ENCODE measurements around the gene SFRP2.

- no peak for TF ChIP-seq TAF1 (IDR thresholded peaks at IDR 0.05; ENCODE audit: borderline replicate concordance, low read depth, low read length)
- TF ChIP-seq, protein P1, sequence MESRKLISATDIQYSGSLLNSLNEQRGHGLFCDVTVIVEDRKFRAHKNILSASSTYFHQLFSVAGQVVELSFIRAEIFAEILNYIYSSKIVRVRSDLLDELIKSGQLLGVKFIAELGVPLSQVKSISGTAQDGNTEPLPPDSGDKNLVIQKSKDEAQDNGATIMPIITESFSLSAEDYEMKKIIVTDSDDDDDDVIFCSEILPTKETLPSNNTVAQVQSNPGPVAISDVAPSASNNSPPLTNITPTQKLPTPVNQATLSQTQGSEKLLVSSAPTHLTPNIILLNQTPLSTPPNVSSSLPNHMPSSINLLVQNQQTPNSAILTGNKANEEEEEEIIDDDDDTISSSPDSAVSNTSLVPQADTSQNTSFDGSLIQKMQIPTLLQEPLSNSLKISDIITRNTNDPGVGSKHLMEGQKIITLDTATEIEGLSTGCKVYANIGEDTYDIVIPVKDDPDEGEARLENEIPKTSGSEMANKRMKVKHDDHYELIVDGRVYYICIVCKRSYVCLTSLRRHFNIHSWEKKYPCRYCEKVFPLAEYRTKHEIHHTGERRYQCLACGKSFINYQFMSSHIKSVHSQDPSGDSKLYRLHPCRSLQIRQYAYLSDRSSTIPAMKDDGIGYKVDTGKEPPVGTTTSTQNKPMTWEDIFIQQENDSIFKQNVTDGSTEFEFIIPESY (IDR thresholded peaks at IDR 0.05): no peak
- TF ChIP-seq ZNF217 (IDR thresholded peaks at IDR 0.05): no peak
- no peak for TF ChIP-seq TCF7 (IDR thresholded peaks at IDR 0.05; ENCODE audit: borderline replicate concordance)
- TF ChIP-seq, protein P2, sequence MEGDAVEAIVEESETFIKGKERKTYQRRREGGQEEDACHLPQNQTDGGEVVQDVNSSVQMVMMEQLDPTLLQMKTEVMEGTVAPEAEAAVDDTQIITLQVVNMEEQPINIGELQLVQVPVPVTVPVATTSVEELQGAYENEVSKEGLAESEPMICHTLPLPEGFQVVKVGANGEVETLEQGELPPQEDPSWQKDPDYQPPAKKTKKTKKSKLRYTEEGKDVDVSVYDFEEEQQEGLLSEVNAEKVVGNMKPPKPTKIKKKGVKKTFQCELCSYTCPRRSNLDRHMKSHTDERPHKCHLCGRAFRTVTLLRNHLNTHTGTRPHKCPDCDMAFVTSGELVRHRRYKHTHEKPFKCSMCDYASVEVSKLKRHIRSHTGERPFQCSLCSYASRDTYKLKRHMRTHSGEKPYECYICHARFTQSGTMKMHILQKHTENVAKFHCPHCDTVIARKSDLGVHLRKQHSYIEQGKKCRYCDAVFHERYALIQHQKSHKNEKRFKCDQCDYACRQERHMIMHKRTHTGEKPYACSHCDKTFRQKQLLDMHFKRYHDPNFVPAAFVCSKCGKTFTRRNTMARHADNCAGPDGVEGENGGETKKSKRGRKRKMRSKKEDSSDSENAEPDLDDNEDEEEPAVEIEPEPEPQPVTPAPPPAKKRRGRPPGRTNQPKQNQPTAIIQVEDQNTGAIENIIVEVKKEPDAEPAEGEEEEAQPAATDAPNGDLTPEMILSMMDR (IDR thresholded peaks at IDR 0.05 in 2 of 3, conservative IDR thresholded peaks at IDR 0.05 in 1 of 3; ENCODE audit: control insufficient read depth in 2 of 3, extremely low read depth in 1 of 3, insufficient read depth in 1 of 3, low read depth in 3 of 3, low read length in 3 of 3): no peak
- TF ChIP-seq CBX5 (IDR thresholded peaks at IDR 0.05; ENCODE audit: low read depth): no peak
- no peak for TF ChIP-seq CREB1 (IDR thresholded peaks at IDR 0.05; ENCODE audit: low read depth)
- TF ChIP-seq POLR2A (IDR thresholded peaks at IDR 0.05; ENCODE audit: low read depth, low read length): no peak
Observed at GRCh38 chr4:153817466-153817865, 28.6 kb upstream of the SFRP2 start.
